Upper lobe of left lung (tissue), 4 donors: Measurements from ENCODE around the gene ENAH.

Experiments
- CTCF ChIP-seq, 6 experiments: fragments of 450-650 bp in 4 of 6; fragments of 200-600 bp in 2 of 6; sonication (generic) in 2 of 6; IDR thresholded peaks; one replicate each; pipeline ENCODE4 v1.5.1; 2016 to 2019; ENCODE audit warnings: antibody characterized with exemption in 6 of 6
- POLR2A ChIP-seq, 4 donors: fragments of 450-650 bp; IDR thresholded peaks; one replicate each; pipeline ENCODE4 v1.5.1; 2016 to 2017; ENCODE audit warnings: antibody characterized with exemption in 4 of 4, mild to moderate bottlenecking in 2 of 4
- POLR2AphosphoS5 ChIP-seq, 2 donors: sonication (generic); formaldehyde crosslinking; IDR thresholded peaks; one replicate each; pipeline ENCODE4 v1.5.1; 2017; ENCODE audit warnings: antibody characterized with exemption in 2 of 2

GRCh38 chr1:225504776-225505175, 148.1 kb downstream of the ENAH start:
- TF ChIP-seq POLR2A (IDR thresholded peaks at IDR 0.05) (no peak), CTCF (IDR thresholded peaks at IDR 0.05) (no peak), POLR2AphosphoS5 (IDR thresholded peaks at IDR 0.05) (no peak)
